HG02798 (cell line): ENCODE measurements around the gene RAB25.

Experiments used
- ATAC-seq: cut with Tn5 transposase; IDR thresholded peaks from one replicate; pipeline ENCODE4 v1.9.1; 2021; ENCODE audit warnings: mild to moderate bottlenecking; ENCODE audit not compliant: unreplicated experiment, poor library complexity

The RAB25 gene

DNA sequence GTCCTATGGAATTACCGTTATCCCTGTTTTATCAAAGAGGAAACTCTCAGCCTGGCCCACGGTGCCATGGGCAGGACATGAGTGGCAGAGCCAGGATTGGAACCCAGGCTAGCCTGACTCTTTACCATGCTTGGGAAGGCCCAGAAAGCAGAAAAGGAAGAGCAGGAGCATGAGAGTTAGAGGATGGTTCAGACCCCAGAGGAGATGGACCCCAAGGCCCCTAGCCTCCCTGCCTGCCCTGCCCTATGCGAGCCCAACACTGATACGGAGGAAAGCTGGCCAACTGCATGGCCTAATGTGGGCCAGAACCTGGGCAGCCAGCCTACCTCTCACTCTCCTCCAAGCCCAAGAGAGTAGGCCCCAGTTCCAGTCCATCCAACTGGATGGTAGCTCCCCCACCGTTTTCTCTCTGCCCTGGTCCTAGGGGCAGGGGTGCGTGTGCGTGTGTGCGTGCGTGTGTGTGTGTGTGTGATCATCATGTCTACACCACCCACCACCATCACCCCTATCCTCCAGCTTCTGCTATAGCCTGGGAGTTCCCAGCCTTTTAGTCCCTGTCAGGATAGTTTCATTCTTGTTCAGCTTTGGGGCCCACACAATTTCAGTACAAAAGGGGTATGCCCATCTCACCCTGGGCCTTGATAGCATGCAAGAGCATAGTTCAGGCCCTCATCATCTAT, 36.7 kb downstream of the RAB25 start:
- peak; percentile 24 for ATAC-seq

DNA sequence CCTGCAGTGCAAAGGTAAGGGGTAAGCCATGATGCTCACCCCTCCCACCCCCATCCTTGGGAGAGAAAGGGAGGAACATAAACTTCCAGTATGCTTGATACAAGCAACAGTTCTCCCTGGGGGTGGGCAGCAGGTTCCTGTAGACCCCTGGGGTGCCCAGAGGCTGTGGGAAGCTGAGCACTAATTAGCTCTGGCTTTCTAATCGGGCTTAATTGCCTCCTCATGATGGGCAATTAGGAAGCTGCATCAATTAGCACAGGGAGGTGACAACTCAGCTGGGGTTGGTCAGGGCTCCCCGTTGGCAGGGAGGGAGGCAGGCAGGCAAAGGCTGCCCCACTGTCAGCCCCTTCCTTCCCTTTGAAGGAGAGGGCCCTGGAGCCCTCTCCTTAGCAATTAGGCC, 37.8 kb downstream of the RAB25 start:
- ATAC-seq = no peak

DNA sequence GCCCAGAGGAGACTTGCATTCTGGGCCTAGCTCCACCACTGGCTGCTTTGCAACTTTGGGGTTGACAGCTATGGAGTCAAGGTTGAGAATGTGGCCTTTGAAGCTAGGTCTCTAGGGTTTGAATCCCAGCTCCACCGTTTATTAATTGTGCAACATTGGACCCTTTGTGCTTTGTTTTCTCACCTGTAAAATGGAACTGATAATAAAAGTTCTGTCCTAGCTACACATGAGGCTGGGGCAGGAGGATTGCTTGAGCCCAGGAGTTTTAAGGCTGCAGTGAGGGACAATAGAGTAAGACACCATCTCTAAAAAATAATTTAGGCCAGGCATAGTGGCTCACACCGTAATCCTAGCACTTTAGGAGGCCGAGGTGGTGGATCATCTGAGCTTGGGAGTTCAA, 38.3 kb downstream of the RAB25 start:
- ATAC-seq = no peak

DNA sequence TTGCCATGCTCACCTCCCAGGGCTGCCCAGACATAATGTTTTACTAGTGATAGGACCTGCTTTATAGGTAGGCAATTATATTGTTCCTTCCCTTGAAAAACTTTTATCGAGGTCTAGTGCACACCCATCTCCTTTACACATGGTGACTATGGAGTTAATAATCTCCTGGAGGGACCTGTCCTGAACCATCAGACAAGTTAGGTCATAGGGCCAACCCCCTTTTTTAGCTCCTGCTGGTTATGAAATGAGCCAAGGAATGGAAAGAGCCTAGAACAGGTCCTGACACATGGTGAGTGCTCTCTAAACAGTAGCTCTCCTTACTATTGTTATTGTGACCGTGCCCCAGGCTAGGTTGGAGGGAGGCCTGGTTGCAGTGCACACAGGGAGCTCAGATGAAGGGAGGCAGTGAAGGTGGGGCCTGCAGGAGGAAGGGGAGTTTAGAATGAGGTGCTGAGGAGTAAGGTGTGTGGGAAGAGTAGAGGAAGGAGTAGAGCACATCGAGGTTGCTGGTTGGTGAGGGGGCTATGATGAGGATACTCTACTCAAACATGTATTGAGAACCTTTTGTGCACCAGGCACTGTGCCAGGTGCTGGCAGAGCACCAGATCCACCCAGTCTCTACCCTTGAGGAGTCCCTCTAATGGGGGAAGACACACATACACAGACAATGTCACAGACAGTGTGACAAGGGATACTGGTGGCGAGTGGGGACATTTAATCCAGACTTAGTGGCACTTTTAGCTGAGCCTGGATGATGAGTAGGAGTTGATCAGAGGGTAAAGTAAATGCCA, 39.4 kb downstream of the RAB25 start:
- ATAC-seq = no peak

DNA sequence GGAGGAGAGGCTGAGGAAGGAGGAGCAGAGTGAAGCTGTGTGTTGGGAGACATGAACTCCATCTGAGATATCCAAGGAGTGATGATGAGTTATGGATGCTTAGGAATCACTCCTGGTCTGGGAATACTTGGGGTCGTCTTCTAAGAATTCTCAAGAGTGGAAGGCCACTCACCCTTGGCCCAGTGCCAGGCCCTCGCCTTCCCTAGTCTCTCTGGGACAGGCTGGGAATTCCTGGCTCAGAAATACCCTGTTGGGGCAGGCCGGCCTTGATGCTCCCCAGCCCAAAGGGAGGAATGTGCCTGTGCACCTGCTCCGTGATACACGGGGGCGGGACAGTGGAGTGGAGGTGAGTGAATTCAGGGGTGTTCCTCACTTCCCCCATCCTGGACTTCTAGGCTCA, 40.9 kb downstream of the RAB25 start:
- no peak for ATAC-seq

DNA sequence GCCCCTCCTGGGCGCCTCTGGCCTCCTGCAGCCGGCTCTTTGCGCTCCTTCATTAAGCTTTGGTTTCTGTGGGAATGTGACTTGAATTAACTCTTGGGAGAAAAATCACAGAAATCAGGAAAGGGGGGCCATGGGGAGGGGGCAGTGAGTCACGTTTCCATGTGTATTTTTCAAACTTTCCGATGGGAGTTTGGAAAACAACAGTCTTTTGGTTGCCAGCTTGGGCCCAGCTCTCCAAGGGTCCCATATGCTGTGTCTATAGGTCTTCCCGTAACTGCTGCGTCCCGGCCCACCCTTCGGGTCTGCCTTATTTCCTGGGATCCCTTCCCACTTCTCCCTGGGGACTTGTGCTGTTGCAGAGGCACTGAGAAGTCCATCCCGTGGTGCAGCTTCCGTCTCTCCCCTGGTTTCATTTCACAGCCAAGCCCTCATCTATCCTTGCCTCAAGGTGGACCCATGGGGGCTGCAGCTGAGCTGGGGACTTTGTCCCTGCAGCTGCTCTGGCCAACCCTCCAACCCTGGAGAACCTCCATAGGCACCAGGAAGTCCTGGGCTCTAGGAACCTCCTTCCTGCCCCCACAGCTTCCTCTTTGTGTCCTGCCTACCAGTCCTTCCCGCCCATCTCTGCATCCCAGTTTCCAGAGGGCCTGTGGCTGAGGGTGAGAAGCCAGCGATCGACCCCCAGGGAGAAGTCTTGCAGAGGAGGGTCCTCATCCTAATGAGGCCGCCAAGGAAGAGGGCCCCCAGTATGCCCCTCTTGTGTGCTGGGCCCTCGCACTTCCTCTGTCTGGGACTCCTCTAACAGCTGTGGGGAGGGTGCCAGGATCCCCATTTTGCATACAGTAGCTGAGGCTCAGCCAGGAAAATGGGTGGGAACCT, 41.9 kb downstream of the RAB25 start:
- ATAC-seq = no peak

DNA sequence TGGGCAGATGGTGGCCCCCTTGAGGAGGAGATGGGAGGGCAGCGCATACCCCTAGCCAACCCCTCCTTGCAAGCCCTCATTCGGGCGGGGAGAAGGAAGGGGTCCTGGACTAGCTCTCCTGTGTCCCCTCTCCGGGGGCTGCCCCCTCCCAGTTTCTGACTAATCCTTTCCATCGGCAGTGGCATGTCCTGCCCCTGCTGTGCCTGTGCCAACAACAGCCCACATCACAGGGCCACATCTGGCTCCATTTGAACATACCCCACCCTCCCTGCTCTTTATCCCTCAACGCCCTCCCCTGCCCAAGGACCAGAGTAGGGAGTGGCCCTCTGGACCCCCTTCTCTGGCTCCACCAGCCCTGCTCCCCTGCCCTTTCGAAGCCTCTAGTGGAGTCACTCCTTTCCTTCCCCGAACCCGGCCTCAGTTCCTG, 42.6 kb downstream of the RAB25 start:
- ATAC-seq = no peak

DNA sequence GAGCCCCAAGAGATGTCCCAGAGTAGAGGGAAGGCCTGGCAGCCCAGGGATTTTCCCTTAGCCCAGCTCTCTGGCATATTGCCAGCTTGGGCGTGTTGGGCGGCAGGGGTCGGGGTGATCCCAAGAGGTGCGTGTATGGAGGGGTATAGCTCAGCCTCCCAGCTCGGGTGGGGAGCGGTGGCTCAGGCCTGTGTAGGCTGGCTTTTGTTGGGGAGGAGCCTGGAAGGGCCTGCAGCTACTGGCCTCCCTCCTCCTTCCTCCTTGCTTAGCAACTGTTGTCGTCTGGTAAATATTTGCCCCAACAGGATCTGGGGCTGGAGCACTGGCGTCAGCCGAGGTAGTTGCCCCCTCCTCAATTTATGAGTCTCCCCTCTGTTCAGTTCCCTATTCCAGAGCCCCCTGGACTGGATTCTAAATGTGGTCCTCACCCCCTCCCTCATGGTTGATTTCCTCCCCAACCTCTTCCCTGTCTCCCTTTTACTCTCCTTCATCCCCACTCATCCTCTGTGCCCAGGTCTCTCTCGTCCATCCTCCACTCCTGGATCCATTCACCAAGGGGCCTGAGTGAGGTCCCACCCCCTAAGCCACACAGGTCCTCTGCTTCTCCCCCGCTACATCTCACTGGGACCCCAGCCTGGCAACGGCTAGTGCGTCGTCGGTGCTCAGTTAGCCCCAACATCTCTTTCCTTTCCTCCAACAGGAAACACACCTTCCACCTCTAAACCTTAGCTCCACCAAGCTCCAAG, 43.3 kb downstream of the RAB25 start:
- no peak for ATAC-seq

DNA sequence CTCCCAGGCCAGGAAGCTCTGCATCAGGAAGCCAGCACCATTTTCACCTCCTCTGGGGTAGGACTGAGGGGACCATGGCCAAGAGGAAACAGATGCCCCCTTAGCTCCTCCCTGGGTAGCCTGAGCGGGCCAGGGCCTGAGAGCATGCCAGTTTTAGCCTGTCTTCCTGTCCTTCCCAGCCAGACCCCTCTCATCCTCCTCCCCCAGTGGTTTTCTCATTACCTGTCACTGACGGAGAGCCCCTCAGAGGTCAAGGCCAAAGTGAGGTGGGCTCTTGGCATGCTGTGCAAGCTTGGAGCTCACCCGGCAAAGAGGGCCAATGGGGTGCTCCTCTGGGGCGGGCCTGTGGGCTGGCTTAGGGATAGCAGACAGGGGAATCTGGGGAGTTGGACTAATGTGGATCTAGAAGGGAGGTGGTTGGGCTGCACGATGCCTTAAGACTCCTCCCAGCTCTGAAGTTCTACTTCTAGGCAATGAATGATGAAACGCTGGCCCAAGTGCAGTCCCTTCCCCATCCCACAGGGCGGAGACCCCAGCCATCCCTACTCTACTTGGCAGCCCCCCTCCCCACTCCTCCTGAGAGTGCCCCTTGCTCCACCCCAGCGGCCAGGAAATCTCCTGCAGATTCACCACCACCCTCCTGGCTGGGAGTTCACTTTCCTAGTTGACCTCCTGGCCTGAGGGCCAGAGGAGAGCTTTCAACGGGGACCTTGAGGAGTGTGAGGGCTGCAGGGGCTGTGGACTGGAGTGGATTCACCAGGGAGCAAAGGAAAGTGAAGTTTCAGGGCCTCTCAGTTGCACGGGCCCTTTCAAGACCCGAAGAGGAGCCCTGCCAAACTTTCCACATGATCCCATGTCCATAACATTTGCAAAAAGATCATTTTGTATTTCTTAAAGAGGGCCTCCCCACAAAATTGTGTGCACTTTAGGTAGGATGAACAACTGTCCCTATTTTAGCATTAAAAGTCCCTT, 44.2 kb downstream of the RAB25 start:
- ATAC-seq = no peak

DNA sequence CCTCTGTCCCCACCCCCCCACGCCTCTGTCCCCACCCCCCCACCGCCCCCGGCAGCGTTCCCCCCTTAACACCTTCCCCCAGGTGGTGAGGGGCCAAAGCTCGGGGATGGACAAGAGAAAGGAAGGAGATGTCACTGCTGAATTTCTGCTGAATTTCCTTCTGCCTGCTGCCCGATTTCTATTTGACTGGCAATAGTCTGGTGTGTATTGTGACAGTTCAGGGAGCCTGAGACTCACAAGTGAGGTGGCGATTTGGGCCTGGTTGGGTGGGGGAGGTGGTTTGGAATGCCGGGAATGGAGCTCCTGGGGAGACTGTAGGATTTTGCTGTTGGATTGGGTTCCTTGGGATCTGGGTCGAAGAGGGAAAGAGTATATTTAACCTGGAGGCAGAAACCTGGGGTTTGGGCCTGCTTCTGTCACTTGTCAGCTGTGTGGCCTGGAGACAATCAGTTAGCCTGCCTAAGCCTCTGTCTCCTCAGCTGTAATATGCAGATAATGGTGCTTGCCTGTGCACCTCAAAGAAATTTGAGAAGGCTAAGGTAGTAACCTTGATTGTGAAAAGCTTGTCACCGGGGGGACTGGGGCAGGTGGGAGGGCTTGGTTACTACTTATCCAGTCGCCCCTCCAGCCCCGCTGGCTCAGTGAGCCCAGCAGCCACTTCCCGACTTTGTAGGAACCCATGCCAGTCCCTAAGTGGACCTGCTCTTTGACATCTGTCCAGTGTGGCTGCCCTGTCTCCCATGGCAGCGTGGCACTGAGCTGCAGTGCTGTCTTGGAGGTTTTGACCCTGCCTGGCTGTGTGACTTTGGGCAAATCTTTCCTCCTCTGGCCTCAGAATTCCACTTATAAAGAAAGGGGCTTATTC, 45.9 kb downstream of the RAB25 start:
- no peak for ATAC-seq

DNA sequence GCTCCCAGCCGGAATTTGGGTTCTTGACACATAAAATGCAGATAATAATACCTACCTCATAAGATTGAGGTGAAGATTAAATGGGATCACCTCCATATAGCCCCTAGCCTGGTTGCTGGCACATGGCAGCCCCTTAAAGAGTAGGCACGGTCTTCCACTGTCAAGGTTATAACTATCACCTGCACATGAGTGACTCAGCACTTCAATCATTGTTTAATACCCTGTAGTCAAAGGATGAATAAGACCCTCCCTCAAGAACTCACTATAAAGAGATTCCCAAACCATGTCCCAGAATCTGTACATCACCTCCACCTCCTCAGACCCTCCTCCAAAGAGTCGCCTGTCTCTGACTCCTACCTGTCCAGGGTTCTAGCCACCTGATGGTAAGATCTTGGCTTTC, 47.1 kb downstream of the RAB25 start:
- ATAC-seq = no peak

DNA sequence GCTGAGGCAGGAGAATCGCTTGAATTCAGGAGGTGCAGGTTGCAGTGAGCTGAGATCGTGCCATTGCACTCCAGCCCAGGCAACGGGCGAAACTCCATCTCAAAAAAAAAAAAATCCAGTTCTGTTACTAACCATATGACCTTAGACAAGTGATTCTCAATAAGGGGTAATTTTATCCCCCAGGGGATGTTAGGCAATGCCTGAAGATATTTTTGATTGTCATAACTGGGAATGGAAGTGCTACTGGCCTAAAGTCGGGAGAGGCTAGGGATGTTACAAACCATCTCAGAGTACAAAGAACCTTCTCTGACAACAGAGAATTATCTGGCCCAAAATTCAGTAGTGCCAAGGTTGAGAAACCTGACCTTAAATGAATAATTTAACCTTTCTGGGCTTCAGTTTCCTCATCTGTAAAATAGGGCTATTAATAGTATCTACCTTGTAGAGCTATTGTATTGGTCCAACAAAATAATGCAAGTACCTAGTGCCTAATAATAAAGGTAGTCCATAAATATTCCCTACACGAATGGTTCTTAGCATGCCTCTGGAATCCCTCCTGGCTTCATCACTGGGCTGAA, 47.8 kb downstream of the RAB25 start:
- ATAC-seq = no peak

DNA sequence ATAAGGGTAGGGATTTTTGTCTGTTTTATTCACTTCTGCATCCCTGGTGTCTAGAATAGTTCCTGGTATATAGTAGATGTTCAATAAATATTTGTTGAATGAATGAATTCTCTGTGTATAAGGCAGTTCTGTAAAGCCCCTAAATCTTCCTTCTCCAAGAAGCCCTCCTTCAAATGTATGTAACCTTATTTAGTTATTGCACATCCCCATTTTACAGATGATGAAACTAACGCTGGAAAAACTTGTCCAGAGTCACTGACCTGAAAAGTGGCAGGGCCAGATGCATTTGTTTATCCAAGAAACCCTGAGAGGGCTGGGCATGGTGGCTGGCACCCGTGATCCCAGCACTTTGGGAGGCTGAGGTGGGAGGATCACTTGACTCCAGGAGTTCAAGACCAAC, 49.3 kb downstream of the RAB25 start:
- no peak for ATAC-seq

DNA sequence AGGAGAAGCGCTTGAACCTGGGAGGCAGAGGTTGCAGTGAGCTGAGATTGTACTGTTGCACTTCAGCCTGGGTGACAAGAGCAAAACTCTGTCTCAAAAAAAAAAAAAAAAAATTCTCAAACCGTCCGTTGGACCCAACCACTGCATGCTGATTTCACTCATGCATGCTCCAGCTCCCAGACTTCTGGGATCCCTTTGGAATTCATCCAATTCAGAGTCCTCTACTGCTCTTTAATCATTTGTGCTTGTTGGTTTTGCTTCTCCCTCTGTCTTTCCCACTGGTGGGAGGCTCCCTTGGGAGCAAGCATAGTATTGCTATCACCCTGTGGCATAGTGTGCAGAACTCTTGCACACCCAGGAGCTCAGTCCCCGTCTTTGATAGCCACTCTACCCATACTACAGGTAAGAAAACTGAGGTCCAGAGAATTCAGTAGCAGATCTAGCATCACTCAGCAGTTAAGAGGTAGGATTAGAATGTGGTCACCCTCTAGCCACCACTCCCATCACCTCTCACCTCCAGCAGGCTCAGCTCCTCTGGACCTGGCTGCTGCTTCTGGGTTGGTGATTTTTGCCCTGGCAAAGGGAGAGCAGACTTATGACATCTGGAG, 50.5 kb downstream of the RAB25 start:
- ATAC-seq = no peak

DNA sequence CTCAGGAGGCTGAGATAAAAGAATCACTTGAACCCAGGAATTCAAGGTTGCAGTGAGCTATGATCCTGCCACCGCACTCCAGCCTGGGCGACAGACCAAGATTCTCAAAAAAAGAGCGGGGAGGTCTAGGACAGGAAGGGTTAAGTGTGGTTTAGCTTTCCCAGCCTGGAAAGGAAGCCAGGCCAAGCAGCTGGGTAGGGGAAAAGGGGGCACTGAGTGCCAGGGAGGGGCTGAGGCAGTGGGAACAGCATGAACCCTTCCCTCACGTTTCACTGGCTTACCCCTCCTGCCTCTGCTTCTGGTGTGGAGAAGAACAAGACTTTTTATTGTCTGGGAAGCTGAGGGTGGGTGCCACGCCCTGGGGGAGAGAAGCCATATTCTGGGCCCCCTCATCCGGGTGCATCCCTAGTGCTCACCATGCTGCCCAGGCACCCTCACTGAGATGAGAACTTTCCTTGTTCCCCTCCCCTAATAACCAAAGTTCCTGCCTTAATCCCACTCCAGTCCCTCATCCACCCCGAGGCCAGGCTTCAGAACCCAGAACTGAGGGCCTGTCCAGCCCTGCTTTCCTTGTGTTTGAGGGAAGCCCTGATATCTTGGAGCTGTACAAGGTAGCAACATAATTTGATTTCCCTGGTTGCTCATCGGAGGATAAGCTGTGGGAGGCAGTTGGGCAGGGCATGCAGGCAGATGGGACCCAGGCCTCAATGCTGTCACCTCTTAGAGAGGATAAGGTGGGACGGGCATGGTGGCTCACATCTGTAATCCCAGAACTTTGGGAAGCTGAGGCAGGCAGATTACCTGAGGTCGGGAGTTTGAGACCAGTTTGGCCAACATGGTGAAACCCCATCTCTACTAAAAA, 51.5 kb downstream of the RAB25 start:
- no peak for ATAC-seq

DNA sequence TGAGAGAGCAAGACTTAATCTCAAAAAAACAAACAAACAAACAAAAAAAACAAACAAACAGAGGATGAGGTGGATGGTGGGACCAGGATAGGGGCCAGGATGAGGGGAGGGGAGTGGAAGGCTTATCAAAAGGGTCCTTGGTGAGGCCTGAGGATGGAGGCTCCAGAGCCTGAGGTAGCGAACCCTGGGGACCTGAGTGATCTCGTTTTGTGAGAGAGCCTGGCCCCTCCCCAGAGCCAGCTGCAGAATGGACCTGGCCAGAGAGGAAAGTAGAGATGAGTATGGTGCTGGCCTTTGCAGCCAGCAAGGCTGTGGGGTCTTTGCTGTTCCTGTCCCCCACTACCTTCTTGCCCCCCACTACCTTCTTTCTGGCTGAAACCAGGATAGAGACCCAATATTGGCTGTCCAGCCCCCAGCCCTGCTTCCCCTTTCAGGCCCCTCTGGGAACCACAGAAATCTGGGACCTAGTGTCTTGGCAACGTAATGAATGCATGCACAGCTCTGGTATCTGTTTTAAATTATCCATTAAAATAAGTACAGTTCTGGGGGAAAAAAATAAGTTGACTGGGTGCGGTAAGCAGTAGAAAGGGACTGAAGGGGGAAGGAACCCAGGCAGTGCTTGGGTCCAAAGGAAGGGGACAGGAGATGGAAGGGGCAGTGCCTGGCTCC, 52.5 kb downstream of the RAB25 start:
- no peak for ATAC-seq
